HG02642 (cell line): ENCODE measurements around the gene SLC38A5.
A peak's percentile ranks its signal among the peaks of the same experiment; 100 is the strongest.
"Not testable (repeated sequence)": the region's sequence is repeated elsewhere in the genome, so short reads cannot be mapped to it uniquely, and the experiment has no call there.

Experiments
- ATAC-seq: cut with Tn5 transposase; IDR thresholded peaks from one replicate; pipeline ENCODE4 v1.9.1; 2021; ENCODE audit warnings: mild to moderate bottlenecking; ENCODE audit not compliant: unreplicated experiment, poor library complexity

The SLC38A5 gene

DNA sequence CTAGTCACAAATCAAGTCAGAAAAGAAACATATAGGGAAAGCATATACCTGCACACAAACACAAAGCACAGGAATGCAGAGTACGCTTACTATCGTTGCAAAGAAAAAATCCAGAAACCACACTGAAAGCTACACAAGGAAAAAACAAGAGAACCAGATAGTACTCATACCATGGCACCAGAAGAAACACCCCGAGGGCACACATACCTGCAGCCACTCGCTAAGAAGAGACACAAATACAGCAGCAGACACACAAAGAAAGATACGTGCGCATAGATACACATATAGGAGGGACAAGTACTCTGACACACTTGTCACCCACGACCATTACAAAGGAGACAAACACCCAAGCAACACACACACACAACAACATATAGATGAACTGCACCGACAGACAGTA lies 1.4 kb upstream of the SLC38A5 start:
- no peak for ATAC-seq

- ATAC-seq, result no peak
Observed at GRCh38 chrX:48470833-48471118, 716 bp upstream of the SLC38A5 start.

DNA sequence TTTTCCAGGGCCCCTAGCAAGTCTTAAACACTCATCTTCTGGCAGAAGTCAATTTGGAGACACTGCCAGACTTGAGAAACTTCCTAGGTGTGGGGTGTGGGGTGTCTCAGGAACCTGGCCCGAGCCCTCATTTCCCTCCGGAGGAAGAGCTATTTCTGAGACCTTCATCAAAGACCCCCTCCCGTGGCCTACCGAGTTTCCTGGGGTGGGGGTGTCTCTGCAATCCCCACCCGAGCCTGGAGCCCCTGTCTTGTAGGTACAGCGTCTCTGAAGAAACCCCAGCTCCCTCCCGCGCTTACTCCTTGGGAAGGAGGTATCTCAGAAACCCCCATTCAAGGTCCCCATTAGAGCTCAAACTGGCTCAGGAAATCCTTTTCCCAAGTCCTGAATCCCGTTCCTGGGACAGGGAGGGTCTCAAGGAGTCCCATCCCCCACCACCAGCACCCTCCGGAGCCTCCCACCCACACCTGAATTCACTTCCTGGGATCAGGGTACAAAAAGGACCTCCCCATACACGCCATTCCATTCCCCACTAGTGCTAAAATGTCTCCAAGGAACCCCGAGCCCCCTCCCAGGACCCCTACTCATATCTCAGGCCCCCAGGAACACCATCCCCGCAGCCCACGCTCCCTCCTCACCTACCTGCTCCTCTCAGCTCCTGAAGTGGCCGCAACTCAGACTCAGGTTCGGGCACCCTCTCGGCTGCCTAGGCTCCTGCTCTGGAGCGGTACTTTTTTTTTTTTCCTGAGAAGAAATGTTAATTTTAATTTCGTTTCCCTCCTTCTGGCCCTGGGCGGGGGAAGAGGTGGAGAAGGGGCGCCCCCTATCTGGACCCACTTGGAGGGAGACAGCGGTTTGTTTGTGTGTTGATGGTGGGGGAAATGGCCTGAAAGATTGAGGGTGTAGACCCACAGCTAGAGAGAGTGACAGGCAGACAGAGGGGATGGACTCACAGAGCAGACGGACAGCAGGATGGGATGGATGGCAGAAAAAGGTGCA lies 1.1 kb downstream of the SLC38A5 start:
- ATAC-seq, result no peak

GRCh38 chrX:48468247-48468671 lies 1.8 kb downstream of the SLC38A5 start:
- ATAC-seq, result peak; percentile 69

DNA sequence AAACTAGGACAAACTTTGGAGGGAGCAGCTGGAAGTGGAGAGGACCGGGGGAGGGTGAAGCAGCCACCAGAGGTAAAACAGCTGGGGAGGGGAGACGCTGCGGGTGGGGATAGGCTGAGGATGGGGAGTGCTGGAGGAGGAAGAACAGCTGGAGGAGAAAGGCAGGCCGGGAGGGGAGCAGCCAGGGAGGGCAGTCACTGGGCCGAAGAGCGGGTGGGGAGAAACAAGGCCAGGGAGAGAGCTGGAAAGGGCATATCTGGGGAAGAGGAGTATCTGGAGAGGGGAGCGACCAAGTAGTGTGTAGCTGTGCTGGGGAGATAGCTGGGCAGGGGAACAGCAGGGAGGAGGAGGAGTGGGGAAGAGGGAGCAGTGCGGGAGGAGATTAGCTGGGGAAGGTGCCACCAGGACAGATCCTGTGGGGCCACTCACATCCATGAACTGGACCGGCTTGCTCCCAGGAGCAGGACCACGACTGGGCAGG lies 2.7 kb downstream of the SLC38A5 start:
- no peak for ATAC-seq

DNA sequence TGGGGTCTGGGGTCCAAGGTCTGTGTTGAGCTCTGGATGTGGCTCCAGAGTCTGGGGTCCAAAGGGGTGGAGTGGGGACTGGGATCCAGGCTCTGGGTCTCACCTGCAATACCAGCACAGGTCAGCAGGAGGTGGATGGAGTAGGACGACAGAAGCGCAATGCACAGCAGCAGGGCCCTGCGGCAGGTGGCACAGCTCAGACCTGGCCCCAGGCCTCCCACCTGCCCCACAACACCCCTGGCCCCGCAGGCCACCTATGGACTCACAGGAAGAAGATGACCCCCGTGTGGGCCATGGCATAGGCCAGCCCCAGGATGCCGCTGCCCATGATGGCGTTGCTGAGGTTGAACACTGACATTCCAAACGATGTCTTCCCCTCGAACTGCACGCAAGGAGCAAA lies 3.4 kb downstream of the SLC38A5 start:
- ATAC-seq, result no peak

- no peak for ATAC-seq
Observed at GRCh38 chrX:48465336-48465933, 4.6 kb downstream of the SLC38A5 start.

GRCh38 chrX:48461830-48462229 lies 8.2 kb downstream of the SLC38A5 start:
- ATAC-seq, result no peak

GRCh38 chrX:48460606-48461005 lies 9.5 kb downstream of the SLC38A5 start:
- no peak for ATAC-seq

- no peak for ATAC-seq
Observed at GRCh38 chrX:48460031-48460430, 10.0 kb downstream of the SLC38A5 start.

DNA sequence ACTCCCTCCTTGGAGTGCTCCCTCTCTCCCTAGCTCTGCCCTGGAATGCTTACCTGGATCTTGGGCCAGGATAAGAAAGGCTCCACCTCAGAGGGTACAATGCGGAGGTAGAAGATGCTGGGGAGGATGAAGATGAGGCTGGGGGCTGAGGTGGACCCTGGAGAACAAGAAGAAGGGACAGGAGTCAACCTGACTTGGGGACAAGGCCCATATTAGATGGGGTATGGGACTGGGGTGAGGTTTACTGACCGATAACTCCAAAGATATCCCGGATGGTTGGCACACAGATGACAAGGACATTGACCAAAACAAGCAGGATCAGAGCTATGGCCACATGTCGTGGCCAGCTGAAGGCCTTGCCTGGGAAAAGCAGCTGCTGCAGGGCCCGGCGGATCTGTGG lies 10.6 kb downstream of the SLC38A5 start:
- no peak for ATAC-seq

DNA sequence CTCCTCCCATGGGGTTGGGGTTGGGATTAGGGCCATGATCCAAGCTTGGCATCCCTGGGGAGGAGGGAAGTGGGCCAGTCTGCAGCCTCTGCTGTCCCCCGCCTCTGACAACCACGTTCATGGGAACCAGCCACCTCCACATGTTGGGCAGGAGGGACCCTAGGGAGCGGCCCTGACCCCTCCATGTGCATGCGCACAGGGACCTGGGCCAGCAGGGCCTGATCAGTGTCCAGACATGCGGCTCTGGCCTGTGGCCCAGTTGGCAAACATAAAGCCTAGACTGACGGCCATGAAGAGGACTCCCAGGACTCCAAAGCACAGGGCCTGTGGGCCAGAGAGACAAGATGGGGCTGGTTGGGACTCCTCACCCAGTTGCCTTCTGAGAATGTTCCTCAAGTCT lies 11.3 kb downstream of the SLC38A5 start:
- ATAC-seq, result no peak

DNA sequence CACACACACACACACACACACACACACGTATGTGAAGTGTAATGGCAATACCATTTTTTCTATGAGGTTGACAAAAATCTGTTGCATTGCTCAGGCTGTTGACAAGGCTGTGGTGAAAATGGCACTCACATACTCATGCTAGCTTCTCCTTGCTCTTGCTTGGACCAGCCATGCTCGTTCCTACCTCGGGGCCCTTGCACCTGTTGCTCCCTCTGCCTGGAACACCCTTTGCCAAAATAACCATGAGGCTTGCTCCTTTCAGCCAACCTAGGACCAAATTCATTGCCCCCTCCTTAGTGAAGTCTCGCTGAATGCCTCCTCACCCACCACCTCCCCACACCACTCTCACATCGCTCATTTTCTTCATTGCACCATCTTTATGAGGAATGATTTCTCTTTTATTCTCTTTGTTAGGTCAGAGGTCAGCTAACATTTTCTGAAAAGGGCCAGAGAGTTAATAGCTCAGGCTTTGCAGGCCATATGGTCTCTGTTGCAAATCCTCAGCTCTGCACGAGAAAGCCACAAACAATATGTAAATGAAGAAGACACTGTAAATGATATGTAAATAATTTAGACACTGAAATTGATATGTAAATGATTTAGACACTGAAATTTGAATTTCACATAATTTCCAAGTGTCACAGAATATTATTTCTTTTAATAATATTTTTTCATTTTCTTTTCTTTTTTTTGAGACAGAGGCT lies 13.3 kb downstream of the SLC38A5 start:
- ATAC-seq, result no peak

DNA sequence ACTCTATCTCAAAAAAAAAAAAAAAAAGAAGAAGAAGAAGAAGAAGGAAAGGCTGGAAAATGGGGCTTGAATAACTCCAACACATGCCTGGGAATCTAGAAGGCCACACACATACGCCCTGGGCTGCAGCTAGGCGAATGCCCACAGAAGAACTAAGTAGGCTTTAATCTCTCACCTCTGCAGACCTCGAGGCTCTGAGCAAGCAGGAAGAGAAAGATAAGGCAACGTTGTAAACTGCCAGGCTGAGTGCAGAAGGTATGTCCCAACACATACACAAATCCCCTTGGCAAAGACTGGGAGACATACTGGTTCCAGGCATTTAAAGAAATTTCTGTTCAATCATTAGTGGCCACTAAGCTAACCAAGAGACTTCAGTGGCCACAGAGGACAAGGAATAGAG lies 18.4 kb downstream of the SLC38A5 start:
- no peak for ATAC-seq

DNA sequence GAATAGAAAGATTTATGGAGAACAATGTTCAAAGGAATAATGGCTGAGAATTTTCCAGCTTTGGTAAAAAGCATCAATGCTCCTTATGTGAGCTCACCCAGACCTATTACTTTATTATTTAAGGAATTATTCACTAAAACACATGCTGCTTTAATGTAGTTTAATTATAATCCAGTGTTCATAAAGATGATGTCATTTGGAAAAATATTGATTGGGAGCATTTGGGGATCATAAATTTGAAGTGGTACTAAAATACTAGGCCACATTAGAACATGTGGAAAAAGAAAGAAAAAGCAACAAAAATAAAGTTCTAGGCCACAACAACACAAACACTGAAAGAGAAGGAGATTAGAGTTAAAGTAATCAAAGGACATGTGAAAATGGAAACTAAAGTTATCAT lies 20.0 kb downstream of the SLC38A5 start:
- ATAC-seq, result no peak

DNA sequence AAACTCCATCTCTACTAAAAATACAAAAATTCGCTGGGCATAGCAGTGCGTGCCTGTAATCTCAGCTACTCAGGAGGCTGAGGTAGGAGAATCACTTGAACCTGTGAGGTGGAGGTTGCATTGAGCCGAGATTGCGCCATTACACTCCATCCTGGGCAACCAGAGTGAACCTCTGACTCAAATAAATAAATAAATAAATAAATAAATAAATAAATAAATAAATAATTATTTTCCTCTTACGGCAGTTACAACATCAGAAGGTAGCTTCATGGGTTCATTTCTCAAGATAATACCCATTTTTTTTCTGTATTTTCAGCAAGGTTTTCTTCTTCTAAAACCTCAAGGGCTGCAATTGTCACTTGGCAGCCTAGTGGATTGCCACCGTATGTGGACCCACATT lies 22.9 kb downstream of the SLC38A5 start:
- ATAC-seq, result not testable (repeated sequence)

DNA sequence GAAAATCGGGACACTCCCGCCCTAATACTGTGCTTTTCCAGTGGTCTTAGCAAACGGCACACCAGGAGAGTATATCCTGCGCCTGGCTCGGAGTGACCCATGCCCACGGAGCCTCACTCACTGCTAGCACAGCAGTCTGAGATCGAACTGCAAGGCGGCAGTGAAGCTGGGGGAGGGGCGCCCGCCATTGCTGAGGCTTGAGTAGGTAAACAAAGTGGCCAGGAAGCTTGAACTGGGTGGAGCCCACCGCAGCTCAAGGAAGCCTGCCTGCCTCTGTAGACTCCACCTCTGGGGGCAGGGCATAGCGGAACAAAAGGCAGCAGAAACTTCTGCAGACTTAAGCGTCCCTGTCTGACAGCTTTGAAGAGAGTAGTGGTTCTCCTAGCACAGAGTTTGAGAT lies 36.3 kb downstream of the SLC38A5 start:
- not testable (repeated sequence) for ATAC-seq

- ATAC-seq, result not testable (repeated sequence)
Observed at GRCh38 chrX:48430166-48430565, 39.9 kb downstream of the SLC38A5 start.

GRCh38 chrX:48429606-48430005 lies 40.5 kb downstream of the SLC38A5 start:
- ATAC-seq, result not testable (repeated sequence)

- not testable (repeated sequence) for ATAC-seq
Observed at GRCh38 chrX:48427027-48427716, 42.9 kb downstream of the SLC38A5 start.
